ENCODE measurements around the gene PDZRN3. TPM values are rescaled to one million over a fixed set of nuclear protein-coding genes. Genes with fewer than 3 reads are reported as not detected.

PDZRN3 gene
- total and polyA plus RNA-seq, 2 donors (not counting 3 experiments of a cell fraction or from before 2014, with no cell fraction given) = not detected

DNA sequence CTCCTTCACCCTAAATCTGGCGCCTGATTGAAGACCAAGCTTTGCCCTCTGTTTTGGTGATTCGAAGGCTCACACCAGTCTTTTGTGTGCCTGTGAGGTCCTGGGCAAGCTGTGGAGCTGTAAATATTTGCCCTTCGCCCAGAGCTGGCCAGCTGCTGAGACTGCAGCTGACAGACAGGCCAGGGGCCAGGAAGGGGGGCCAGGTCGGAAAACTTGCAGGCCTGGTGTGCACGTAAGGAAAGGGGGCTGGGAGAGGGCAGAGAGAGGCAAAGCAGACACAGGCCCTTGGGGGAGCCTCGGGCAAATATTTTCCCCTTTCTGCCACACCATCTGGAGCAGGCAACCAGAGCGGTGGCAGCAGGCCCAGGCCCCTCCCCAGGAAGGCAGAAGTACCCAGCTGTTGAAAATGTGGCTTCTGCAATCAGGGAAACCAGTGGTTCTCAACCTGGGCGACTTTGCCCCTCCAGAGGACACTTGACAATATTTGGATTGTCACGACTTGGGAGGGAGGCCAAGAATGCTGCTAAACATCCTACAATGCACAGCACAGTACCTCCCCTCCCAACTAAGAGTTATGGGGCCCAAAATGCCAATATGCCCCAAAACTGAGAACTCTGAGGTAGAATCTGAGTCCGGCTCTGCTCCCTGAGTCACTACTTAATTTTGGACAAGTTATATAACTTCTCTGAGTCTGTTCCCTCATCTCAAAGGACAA, 2.5 kb downstream of the PDZRN3 start:
- no peak overlapping the region for H2AFZ ChIP-seq (ENCODE audit: low read depth, low read length)
- H3K36me3 ChIP-seq (ENCODE audit: control insufficient read depth in 2 of 2, extremely low read depth in 1 of 2, insufficient read depth in 2 of 2, low read length in 2 of 2) = no peaks in the 10 kb centered on the region
- peaks cover 5% of the 10 kb centered on the region in 2 experiments for H3K27me3 ChIP-seq (ENCODE audit: control insufficient read depth in 2 of 2, insufficient read depth in 2 of 2, low read length in 2 of 2)
- POLR2A ChIA-PET = no interaction called here
- H3K4me2 ChIP-seq (ENCODE audit: insufficient read depth, low read length) = no peak overlapping the region
- dilution Hi-C loops (cut with MboI; ENCODE audit: extremely low pct_ligation_motif_present, low sequenced_read_pairs) = no loop called here
- no peak overlapping the region for H3K4me3 ChIP-seq (replicated peaks in 1 of 3; ENCODE audit: insufficient read depth in 1 of 3, low read depth in 1 of 3, low read length in 3 of 3)
- FAIRE-seq (no peak), DNase-seq (ENCODE audit: low read depth, low spot score) (no peak)
- H3K27ac ChIP-seq (ENCODE audit: insufficient read depth, low read depth, low read length) = no peak overlapping the region
- no TSS peak for BruUV-seq (replicated peaks)
- TF ChIP-seq, protein P1, sequence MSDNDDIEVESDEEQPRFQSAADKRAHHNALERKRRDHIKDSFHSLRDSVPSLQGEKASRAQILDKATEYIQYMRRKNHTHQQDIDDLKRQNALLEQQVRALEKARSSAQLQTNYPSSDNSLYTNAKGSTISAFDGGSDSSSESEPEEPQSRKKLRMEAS (IDR thresholded peaks at IDR 0.05; ENCODE audit: insufficient read depth, insufficient read length) = no peak
- no peak for TF ChIP-seq JUN (IDR thresholded peaks at IDR 0.05; ENCODE audit: borderline replicate concordance, insufficient read depth, insufficient read length, low read depth)
- TF ChIP-seq, protein P2, sequence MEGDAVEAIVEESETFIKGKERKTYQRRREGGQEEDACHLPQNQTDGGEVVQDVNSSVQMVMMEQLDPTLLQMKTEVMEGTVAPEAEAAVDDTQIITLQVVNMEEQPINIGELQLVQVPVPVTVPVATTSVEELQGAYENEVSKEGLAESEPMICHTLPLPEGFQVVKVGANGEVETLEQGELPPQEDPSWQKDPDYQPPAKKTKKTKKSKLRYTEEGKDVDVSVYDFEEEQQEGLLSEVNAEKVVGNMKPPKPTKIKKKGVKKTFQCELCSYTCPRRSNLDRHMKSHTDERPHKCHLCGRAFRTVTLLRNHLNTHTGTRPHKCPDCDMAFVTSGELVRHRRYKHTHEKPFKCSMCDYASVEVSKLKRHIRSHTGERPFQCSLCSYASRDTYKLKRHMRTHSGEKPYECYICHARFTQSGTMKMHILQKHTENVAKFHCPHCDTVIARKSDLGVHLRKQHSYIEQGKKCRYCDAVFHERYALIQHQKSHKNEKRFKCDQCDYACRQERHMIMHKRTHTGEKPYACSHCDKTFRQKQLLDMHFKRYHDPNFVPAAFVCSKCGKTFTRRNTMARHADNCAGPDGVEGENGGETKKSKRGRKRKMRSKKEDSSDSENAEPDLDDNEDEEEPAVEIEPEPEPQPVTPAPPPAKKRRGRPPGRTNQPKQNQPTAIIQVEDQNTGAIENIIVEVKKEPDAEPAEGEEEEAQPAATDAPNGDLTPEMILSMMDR (IDR thresholded peaks at IDR 0.05; ENCODE audit: extremely low read depth in 1 of 2, insufficient read depth in 1 of 2, low read depth in 1 of 2, low read length in 2 of 2) = no peak
- TF ChIP-seq POLR2AphosphoS5 (IDR thresholded peaks at IDR 0.05; ENCODE audit: insufficient read depth, low read depth, low read length) = no peak
- no peak for TF ChIP-seq POLR2A (IDR thresholded peaks at IDR 0.05; ENCODE audit: low read depth, low read length)
- no peak for TF ChIP-seq MYC (IDR thresholded peaks at IDR 0.05; ENCODE audit: low read depth, low read length)
- TF ChIP-seq FOS (IDR thresholded peaks at IDR 0.05; ENCODE audit: borderline replicate concordance, insufficient read depth, low read length) = no peak
- TF ChIP-seq EZH2 (IDR thresholded peaks at IDR 0.05; ENCODE audit: borderline replicate concordance, low read depth, low read length, severe bottlenecking) = no peak
- TF ChIP-seq GATA2 (IDR thresholded peaks at IDR 0.05; ENCODE audit: insufficient read depth, insufficient read length, low read depth, low read length) = no peak
- H3K9me1 ChIP-seq (replicated peaks; ENCODE audit: control insufficient read depth, extremely low read depth, insufficient read depth, low read length) = no peaks in the 10 kb centered on the region
- H3K9me3 ChIP-seq (replicated peaks; ENCODE audit: control insufficient read depth, insufficient read depth, low read length) = no peaks in the 10 kb centered on the region
- H3K9ac ChIP-seq (replicated peaks; ENCODE audit: extremely low read depth, insufficient read depth, low read length) = no peak overlapping the region
- no peaks in the 10 kb centered on the region for H3K4me1 ChIP-seq (ENCODE audit: control insufficient read depth, extremely low read depth, insufficient read depth, low read length)
- no peaks in the 10 kb centered on the region for H3K79me2 ChIP-seq (ENCODE audit: control insufficient read depth, insufficient read depth, low read length)
- no peaks in the 10 kb centered on the region for H4K20me1 ChIP-seq (replicated peaks; ENCODE audit: control insufficient read depth, extremely low read depth, insufficient read depth, low read length)
- intact Hi-C loops (cut with micrococcal nuclease) = no loop called here
- CTCF ChIA-PET = no interaction called here
